NK-92 treated with Interleukin-12 subunit alpha and Interleukin-12 subunit beta, amount 100 ng/mL, for 24 hours (cell line): ENCODE measurements around the gene ZNF511.

Experiments
- DNase-seq: peaks from one replicate; lab custom pipeline; 2025; lab: John Stamatoyannopoulos, UW

ZNF511 gene

DNA sequence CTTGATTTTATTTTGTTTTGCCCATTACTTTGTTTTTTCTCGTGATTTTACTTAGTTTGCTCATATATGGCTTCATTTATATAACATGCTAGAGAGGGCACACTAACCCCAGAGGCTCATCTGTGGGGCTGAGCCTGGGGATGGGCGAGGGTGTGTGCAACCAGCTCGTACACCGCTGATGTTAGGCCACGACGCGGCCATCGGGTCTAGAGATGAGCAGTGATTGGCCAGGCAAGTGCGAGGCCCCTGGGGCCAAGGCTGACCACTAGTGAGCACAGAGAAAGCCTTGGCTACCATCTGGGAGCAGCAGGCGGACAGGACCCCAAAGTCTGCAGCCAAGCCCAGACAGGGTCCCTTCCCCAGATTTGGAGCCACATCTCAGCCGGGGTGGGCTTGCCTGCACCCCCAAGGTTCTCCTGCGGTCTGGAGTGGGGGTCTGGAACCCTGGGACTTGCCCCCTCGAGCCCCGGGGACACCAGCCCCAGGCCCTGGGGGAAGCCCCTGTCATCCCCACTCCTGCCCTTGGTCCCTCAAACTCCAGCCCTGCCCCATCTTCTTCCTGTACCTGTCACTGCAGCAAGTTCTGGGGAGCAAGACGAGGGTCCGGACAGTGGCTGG is 45.4 kb downstream of the ZNF511 start:
- no peak for DNase-seq

DNA sequence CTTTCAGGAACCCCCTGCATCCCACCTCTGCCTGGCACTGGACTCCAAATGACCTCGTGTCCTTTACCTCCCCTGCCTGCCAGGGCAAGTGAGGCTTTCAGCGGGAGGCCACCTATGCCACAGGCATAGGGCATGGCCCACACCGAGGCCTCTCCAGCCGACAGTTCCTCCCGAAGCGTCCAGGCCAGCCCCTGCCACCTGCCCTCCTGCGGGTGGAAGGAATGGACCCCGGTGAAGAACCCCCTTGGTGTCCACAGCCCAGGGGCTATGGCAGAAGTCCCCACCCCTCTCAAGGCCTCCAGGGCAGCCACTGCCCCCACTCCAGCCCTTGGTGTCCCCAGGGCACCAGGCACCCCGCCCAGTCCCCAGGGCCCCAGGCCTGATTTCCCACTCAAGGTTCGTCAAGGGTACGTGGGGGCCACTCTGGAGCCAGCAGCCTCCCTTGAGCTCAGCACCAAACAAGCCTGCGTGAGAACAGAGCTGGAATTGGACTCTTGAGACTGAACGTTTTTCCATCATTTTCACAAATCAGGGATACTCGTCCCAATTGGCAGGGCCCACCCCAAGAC is 46.0 kb downstream of the ZNF511 start:
- no peak for DNase-seq

DNA sequence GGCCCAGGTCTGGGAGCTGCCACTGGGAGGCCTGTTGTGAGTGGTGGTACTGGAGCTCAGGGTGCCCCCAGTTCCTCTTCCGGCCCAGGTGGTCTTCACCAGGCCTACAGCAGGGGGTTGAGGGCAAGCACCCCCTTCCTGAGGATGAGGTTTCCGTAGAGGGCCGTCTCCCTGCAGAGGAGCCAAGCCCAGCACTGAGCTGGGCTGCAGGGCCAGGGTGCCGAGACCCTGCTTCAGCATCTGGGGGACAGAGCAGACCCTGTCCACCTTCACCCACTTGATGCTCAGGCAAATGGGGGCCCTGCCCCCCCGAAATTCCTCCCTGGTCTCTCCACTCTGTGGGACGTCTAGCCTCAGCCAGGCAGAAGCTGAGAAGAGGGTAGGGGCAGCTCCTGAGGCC is 46.6 kb downstream of the ZNF511 start:
- DNase-seq, result no peak

DNA sequence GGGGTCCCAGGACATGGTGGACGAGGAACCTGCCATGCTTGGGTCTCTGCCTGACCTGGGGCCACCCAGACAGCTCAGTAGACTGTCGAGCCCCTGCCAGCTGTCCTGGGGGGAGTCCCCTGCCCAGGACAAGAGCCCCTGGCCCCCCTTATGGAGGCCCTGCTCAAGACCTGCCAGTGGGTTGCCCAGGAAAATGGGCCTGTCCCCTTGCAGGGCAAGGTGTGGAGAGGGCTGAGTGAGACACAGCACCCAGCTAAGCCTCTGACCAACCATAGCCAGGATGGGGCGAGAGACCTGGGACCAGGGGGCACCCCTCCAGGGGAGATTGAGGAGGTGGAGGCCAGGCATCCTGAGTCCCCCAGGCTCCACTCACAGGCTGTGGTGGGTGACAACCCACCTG is 47.3 kb downstream of the ZNF511 start:
- no peak for DNase-seq

DNA sequence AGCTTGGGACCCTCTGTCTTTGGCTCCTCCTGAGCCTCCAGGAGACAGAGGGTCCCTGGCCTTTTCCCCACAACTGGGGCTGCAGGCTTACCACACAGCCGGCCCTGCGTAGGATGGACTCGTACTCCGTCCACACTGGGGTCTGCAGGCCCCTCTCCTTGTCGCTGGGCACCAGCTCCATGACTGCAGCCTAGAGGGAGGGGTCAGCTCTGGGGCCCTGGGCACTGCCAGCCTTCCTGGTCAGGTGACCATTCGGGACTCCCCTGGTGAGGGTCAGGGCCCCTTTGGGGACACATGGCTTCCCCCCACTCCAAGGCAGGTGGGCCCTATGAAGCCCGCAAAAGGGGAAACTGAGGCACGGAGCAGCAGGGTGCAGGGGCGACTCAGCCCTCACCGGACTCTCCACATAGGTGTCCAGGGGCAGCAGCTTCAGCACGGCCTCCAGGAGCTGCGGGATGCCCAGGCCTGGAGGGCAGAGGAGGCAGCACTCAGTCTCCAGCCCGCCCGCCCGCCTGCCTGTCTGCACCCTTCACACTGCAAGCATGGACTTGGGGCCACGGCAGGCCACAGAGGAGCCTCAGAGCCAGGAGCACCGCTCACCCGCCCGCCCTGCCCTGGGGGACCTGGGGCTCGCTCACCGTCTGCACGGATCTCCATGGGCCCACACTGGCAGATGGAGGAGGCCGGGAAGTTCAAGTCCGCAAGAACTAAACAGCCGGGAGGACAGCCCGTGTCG is 48.0 kb downstream of the ZNF511 start:
- no peak for DNase-seq

DNA sequence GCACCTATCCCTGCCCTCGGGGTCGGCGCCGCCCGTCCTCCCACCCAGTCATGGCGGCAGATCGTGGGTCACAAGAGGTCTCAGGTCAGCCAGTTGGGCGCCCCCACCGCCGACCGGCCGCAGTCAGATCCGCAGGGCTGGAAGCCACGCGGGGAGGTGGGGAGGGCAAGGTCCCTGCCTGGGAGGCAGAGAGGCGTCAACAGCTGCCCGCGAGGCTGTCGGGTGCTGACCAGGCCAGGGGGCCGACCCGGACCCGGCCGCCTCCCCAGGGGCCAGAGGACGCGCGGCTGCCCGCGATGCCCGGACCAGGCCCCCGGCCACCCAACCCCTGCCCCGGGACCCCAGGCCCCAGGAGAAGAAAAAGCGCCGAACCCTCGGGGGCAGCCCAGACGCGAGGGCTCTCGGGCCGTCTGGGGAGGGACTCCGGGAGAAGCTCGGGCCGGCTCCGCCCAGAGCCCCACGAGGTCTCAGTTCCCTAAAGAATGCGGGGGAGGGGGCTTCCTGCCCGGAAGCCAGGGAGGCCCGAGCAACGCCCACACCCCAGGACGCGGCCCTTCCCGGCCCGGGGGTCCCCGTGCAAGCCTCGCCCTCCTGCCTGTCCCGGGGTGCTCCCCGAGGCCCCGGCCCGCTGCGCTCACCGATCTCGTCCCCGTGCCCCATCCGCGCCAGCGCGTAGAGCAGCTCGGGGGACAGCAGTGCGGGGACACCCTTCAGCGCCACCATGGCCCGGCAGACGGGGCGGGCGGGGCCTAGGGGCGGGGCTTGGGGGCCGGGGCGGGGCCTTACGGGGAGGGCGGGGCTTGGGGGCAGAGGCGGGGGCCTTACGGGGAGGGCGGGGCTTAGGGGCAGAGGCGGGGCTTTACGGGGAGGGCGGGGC is 48.8 kb downstream of the ZNF511 start, which contains the start of gene FUOM:
Gene FUOM (minus strand): TSS at position 735 of the 877 bp plus-strand sequence. CDS start 12 bp downstream, at position 723.
- no peak for DNase-seq

DNA sequence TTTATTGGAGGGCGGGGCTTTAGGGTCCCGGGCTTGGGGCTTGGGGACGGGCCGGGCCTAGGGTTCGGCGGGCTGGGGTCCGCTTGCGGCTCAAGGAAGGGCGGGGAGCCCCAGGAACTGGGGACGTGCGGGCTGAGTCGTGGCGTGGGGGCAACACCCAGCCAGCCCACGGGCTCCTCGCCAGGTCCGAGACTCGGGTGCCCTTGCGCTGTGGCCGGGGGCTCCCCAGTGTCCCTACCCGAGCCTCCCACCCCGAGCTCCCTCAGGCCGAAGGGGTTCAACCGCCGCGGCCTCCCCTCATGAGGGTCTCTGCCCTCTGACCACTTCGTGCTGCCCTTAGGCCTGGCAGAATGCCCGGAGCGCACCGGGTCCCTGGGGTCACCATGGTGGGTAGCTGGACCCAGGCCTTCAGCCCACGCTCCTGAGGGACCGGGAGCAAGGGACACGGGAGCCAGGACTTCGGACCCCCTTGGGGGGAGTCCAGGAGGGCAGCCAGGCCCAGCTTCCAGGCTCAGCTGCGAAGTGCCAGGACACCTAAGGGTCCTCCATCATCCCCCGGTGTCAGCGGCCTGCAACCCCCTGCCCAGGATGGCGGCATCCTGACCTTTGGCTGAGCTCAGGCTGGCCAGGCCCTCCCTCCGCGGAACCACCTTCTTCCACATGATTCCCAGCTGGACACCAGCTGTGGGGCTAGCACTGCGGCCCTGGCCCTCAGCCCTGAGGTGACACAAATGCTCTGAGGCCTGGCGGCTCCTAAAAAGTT is 49.6 kb downstream of the ZNF511 start:
- DNase-seq, result no peak

DNA sequence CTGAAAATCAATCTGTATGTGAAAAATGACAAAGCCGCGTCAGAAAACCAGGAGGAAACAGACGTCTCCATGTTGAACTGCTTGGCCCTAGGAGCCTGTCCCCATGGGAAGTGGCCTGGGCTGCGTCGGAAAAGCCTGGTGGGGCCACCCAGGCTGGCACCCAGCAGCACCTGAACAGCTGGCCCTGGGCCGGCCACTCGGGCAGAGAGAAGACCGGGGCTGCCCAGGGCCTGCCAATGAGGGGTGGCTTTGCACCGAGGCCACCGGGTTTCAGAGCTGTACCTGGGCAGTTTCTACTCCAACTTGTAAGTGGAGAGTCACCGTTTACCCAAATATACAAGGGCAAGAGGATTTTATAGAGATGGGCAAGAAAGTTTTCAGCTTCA is 50.2 kb downstream of the ZNF511 start:
- no peak for DNase-seq

DNA sequence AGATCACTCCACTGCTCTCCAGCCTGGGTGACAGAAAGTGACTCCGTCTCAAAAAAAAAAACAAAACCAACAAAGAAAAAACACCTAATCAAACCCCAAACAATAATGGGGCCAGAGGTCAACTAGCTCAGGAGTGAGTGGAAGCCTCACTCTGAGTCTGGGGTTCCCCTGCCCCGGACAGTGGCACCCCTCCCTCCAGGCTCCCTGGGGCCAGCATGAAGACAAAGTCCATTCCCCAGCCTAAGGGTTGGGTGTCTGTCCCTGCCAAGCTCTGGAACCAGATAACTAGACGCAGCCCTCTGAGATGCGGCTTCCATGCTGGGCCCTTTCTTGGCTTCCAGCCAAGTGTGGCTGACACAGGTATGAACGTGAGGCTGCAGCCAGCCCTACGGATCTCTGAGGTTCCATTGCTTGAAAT is 50.8 kb downstream of the ZNF511 start:
- no peak for DNase-seq

DNA sequence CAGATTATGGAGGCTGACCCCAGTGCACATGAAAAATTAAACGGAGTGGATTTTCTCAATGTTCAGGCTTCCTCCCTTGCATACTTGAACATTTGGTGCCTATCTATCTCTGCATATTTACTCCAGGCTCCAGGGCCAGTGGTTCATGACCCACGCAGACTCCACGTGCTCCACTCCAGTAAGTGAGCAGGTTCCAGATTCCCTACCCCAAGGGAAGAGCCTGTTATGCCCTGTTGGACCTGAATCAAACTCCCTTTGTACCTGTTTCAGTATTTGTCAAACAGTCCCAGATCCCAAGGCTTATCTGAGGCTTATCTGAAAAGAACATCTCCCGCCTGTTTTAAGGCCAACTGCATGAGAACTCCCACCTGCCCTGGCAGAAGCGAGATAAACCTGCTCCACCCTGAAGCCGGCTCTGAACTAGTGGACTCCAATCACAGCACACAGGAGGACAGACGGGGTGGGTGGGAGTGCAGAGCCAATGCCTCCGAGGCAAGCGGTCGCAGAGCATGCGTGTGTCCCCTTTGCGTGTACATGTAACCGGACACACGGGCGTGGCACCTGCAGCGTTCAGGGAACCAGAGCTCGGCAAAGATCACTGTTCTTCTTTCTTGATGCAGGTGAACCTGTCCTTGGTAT is 51.4 kb downstream of the ZNF511 start:
- DNase-seq, result no peak

DNA sequence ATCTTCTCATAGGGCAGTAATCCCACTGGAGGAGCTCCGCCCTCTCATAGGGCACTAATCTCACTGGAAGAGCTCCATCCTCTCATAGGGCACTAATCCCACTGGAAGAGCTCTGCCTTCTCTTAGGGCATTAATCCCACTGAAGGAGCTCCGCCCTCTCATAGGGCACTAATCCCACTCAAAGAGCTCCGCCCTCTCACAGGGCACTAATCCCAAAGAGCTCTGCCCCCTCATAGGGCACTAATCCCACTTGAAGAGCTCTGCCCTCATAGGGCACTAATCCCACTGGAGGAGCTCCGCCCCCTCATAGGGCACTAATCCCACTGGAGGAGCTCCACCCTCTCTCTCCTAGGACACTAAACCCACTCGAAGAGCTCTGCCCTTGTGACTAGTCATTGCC is 52.5 kb downstream of the ZNF511 start:
- DNase-seq, result no peak

DNA sequence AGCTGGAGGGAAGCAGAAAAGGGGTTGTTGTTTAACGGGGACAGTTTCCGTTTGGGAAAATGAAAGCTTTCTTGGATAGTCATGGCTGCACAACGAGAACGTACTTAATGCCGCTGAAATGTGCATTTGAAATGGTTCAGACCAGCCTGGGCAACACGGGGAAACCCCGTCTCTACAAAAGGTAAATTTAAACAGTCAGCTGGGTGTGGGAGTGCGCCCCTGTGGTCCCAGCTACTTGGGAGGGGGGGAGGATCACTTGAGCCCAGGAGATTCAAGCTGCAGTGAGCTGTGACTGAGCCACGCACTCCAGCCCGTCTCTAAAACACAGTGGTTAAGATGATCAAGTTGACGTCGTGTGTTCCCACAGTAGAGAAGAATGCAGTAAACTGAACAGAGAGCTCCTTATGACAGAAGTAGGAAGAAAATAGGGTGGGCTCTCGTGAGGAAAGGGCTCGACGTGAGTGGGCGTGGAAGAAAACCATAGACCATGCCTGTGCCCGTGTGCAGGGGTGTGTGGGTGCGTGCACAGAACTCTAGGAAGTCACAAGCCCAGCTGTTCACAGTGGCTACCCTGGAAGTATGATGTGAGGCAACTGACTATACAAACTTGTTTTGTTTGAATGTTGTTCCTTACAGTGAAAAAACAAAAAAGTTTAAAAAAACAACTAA is 53.2 kb downstream of the ZNF511 start:
- no peak for DNase-seq
